Stimulated activated CD4-positive, alpha-beta T cell treated with anti-CD3 and anti-CD28 coated beads, TNF-alpha, amount 100 ng/mL, for 48 hours (primary cell): ENCODE measurements around the gene RFX8.
A peak's percentile ranks its signal among the peaks of the same experiment; 100 is the strongest.
"Not testable (repeated sequence)": the region's sequence is repeated elsewhere in the genome, so short reads cannot be mapped to it uniquely, and the experiment has no call there.

Experiments
- DNase-seq, 3 donors: peaks; one replicate each; pipeline ENCODE4 v3.0.0-alpha.2; 2020; ENCODE audit warnings: low read depth in 3 of 3

Gene RFX8

GRCh38 chr2:101486258-101486701 is 11.4 kb upstream of the RFX8 start:
- peak in 1 of 3 donors; percentile 8 for DNase-seq

GRCh38 chr2:101485856-101486255 is 10.9 kb upstream of the RFX8 start:
- DNase-seq, result no peak

- DNase-seq, result no peak
Measured at GRCh38 chr2:101480764-101481163, 5.9 kb upstream of the RFX8 start.

GRCh38 chr2:101479810-101480209 is 4.9 kb upstream of the RFX8 start:
- DNase-seq, result no peak

GRCh38 chr2:101479328-101479727 is 4.4 kb upstream of the RFX8 start:
- no peak for DNase-seq

GRCh38 chr2:101478181-101479001 is 3.5 kb upstream of the RFX8 start:
- DNase-seq, result no peak

- no peak for DNase-seq
Measured at GRCh38 chr2:101477556-101477955, 2.6 kb upstream of the RFX8 start.

- no peak for DNase-seq
Measured at GRCh38 chr2:101476605-101477208, 1.8 kb upstream of the RFX8 start.

GRCh38 chr2:101473911-101474701 is 806 bp downstream of the RFX8 start:
- peak; percentile 8 to 26 (median 16) for DNase-seq

- no peak for DNase-seq
Measured at GRCh38 chr2:101473591-101473910, 1.4 kb downstream of the RFX8 start.

GRCh38 chr2:101469863-101470262 is 5.0 kb downstream of the RFX8 start:
- DNase-seq, result no peak

- DNase-seq, result no peak
Measured at GRCh38 chr2:101467306-101467705, 7.6 kb downstream of the RFX8 start.

- DNase-seq, result no peak
Measured at GRCh38 chr2:101466426-101466825, 8.5 kb downstream of the RFX8 start.

- no peak for DNase-seq
Measured at GRCh38 chr2:101464841-101465240, 10.1 kb downstream of the RFX8 start.

- no peak for DNase-seq
Measured at GRCh38 chr2:101463911-101464641, 10.8 kb downstream of the RFX8 start.

- no peak for DNase-seq
Measured at GRCh38 chr2:101463421-101463820, 11.5 kb downstream of the RFX8 start.

GRCh38 chr2:101461381-101461780 is 13.5 kb downstream of the RFX8 start:
- no peak for DNase-seq

GRCh38 chr2:101454408-101454807 is 20.5 kb downstream of the RFX8 start:
- not testable (repeated sequence) for DNase-seq

GRCh38 chr2:101450965-101451364 is 23.9 kb downstream of the RFX8 start:
- DNase-seq, result no peak

- DNase-seq, result peak in 1 of 3 donors; percentile 7
Measured at GRCh38 chr2:101446869-101447268, 28.0 kb downstream of the RFX8 start.

- no peak for DNase-seq
Measured at GRCh38 chr2:101442667-101443061, 32.2 kb downstream of the RFX8 start.
